WI38 (cell line): Measurements from ENCODE around the gene ARFGEF3.

ENCODE experiments used
- H3K4me3 ChIP-seq: 2 replicates; pipeline ENCODE4 v1.5.1; 2011; ENCODE audit warnings: low read depth, mild to moderate bottlenecking, control low read depth, low read length
- CTCF ChIP-seq: IDR thresholded peaks from 2 replicates; pipeline ENCODE4 v1.5.1; 2012; ENCODE audit warnings: low read depth, mild to moderate bottlenecking, control low read depth, low read length

Gene ARFGEF3

GRCh38 chr6:138146544-138146943, 15.2 kb upstream of the ARFGEF3 start:
- no peak overlapping the region for H3K4me3 ChIP-seq
- TF ChIP-seq CTCF: no peak

- no peak for TF ChIP-seq CTCF
- no peak overlapping the region for H3K4me3 ChIP-seq
Measured at GRCh38 chr6:138155443-138155842, 6.3 kb upstream of the ARFGEF3 start.

GRCh38 chr6:138157986-138158638, 3.6 kb upstream of the ARFGEF3 start:
- no peak for TF ChIP-seq CTCF
- no peak overlapping the region for H3K4me3 ChIP-seq

GRCh38 chr6:138159246-138159645, 2.5 kb upstream of the ARFGEF3 start:
- no peak overlapping the region for H3K4me3 ChIP-seq
- TF ChIP-seq CTCF: no peak

- no peak for TF ChIP-seq CTCF
- no peak overlapping the region for H3K4me3 ChIP-seq
Measured at GRCh38 chr6:138160329-138161087, 1.2 kb upstream of the ARFGEF3 start.

- no peak overlapping the region; the same call in 1 of the 2 replicates for H3K4me3 ChIP-seq
- TF ChIP-seq CTCF: no peak
Measured at GRCh38 chr6:138161088-138161337, 726 bp upstream of the ARFGEF3 start.

GRCh38 chr6:138162111-138162954, 594 bp downstream of the ARFGEF3 start:
- H3K4me3 ChIP-seq: peak overlapping the region; percentile 59
- TF ChIP-seq CTCF: no peak
